HG02973 (cell line): ENCODE data around the gene SKI.

ENCODE experiments used
- ATAC-seq: cut with Tn5 transposase; IDR thresholded peaks from one replicate; pipeline ENCODE4 v1.9.1; 2021; ENCODE audit warnings: moderate library complexity; ENCODE audit not compliant: unreplicated experiment

Gene SKI

DNA sequence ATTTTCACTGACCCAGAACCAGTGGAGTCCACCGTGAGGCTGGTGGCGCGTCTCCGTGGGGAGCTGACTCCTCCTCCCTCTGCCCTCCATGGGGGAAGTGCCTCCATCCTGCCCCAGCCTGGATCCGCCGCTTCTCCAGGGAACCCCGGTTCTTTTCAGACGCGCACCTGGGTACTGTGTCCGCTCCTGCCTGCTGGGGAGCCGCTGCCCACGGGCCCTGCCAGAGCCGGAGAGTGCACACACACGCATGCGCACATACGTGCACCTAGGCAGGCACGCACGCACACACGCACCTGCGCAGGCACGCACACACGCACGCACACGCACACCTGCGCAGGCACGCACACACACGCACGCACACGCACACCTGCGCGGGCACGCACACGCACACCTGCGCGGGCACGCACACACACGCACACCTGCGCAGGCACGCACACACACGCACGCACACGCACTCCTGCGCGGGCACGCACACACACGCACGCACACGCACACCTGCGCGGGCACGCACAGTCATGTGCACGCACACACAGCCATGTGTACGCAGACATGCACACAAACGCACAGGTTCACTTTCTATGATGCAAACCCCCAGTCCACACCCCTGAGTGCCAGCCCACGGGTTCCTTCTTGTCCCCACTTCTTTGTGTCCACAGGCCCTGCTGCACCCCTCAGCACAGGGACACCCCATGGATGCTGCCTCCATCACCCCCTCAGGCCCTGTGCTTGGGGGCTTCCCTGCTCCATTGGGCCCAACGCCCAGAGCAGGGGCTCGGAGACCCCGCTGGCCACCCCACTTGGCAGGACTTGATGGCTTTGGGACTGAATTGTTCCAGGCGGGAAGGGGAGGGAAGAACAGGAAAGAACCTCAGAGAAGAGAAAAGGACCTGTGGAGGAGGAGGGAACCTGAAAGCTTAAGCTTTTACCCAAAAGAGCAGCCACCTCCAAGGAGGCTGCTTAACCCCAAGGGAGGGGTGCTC lies 120.5 kb downstream of the SKI start:
- no peak for ATAC-seq

DNA sequence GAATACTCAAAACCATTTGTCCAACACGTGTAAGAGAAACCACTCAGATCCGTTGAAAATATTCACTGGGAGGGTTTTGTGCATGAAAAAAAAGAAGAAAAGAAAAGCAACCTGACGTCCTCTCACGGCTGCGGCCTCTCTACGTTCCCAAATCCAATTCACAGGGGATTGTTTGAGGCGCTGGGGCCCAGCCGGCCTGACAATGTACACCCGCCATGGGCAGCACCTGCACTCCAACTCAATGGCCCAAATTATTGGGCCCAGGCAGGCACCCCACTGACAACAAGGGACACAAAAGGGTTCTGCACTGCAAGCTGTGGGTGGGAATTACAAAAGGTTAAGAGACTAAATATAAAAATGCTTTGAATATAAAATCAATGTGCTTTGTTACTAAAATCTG lies 121.7 kb downstream of the SKI start:
- no peak for ATAC-seq

DNA sequence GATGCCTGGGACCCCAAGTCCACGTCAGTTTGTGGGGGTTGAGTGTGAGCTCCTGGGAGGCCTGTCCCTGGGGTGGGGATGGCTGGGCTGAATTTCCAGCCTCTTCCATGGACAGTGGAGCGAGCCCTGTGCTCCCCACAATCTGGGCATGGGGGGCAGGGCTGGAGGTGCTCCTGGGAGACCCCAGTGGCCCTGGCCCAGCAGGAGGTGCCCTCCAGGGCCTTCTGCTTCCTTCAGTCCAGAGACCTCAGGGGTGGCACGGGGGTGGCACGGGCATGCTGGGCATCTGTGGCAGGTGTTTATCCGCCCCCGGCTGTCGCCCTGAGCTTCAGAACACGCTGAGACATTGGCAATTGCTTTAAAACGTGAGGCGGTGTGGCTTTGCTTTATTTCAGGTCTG lies 122.4 kb downstream of the SKI start:
- no peak for ATAC-seq

DNA sequence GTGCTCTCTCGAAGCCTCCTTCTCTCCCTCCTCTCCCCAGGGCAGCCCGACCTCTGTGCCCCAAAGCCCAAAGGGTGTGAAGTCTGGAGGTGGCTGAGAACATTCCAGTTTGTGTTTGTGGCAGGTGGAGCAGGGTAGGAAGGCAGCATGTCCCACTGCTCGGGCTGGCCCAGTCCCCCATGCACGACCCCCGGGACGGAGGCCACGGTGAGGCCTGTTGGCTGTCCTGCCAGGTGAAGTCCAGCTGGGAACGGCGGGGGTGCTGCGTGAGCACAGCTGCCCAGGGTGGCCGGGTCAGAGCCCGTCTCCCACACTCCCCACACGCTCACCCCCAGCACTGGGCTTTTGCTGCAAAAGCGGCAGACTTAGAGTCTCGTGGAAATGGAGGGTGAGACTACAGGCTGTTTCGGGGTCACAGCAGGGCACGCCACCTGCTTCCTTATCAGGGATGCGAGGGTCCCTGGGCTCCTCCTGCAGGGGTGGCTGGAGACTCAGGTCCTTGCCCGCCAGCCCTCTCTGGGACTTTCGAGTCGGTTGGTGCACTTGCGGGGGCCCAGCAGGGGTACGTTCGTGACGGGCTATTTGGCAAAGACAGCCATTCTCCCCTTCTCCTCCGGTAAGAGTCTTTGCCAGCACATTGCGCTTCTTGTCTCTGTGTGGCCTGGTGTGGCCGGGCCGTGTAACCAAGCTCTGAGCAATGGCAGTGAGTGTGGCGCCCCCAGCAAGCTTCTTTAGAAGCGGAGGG lies 123.0 kb downstream of the SKI start:
- no peak for ATAC-seq

DNA sequence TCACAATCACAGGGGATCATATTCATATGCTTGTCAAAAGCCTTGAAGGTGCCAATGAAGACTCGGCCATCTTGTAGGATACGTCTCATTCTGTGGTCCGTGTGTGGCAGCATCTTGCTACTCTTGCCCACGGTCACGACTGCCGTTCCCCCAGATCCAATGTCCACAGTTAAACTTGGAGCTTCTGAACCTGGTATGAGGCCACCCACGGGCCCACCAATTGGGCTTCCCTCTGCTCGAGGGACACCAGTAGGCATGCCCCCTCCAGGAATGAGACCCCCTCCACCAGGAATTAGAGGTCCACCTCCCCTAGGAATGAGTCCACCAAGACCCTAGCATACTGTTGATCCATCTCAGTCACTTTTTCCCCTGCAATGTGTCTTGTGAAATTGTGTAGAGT lies 123.6 kb downstream of the SKI start:
- no peak for ATAC-seq

DNA sequence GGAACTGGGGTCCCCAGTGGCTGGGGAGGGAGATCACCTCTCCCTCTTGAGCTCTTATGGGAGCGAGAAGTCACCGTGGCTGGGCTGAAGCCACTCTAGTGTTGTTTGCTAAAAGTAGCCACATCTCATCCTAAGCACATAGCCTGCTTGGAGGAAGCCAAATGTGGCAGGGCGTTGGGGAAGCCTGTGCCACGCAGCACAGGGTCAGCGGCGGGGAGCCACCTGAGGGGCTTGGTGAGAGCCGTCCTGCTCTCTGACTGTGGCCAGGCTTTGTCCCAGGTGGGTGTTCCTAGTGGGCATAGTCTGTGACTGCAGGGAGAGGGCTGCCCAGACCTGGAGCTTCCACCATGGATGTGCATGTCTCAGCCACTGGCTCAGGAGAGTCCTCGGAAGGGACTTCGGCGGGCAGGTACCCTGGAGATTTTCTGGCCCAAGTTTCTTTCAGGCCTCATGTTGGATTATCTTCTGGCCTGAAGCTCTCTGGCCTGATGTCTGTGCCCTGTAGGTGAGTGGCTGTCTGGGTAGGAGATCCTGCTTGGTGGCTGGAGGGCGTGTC lies 124.3 kb downstream of the SKI start:
- no peak for ATAC-seq

DNA sequence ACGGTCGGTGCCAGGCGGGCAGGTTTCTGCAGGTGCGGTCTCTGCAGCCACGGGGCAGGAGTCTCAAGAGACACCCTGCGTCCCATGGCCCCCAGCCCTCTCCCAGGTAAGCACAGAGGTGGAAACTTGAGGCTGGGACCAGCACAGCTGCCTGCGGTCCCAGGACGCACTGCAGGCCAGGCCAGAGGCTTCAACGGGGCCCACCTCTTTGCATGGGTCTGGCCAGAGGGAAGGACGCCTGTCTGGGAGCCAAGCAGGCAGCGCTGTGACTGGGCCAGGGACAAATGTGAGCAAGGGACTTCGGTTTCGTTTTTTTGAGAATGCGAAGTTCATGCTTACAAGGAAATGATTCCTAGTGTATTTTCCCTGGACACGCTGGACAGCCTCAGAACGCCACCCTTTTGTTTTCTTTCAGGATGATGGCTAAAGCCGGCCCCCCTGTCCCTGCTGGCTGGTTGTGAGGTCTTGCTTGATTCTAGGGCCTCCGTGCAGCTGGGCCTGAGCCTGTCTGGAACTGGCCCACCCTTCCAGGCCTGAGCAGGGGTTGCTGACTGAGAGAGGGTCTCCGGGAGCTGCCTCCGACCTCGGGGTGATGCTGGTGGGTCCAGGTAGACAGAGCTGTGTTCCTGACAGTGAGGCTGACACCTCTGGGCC lies 124.9 kb downstream of the SKI start:
- ATAC-seq, result no peak

DNA sequence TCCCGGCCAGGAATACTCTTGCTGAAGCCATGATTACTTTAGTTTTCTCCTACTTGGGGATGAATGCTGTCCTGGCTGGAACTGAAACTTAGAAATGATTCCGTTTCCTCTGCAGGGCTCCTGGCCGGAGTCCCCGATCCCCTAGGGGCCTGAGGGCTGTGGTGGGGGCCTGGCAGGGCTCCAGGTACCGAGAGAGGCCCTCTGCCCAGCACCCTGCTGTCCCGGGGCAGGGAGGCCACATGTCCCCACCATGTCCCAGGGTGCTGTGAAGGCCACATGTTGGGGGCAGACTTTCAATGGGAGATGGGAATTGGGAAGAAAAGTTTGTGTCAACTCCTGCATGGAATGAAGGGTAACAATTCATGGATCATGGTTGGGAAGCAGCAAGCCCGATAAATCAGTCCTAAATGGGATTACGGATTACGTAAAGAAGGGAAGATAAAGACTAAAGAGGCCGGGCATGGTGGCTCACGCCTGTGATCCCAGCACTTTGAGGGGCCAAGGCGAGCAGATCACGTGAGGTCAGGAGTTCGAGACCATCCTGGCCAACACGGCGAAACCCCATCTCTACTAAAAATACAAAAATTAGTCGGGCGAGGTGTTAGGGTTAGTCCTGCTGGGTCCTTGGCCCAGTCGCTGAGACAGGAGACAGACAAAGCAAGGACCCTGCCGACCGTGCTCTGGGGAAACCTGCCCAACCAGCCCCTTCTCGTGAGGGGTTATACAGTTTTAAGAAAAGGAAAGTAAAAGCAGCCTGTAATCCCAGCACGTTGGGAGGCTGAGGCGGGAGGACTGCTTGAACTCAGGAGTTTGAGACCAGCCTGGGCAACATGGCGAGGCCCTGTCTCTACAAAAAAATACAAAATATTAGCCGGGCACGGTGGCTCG lies 125.7 kb downstream of the SKI start:
- no peak for ATAC-seq

DNA sequence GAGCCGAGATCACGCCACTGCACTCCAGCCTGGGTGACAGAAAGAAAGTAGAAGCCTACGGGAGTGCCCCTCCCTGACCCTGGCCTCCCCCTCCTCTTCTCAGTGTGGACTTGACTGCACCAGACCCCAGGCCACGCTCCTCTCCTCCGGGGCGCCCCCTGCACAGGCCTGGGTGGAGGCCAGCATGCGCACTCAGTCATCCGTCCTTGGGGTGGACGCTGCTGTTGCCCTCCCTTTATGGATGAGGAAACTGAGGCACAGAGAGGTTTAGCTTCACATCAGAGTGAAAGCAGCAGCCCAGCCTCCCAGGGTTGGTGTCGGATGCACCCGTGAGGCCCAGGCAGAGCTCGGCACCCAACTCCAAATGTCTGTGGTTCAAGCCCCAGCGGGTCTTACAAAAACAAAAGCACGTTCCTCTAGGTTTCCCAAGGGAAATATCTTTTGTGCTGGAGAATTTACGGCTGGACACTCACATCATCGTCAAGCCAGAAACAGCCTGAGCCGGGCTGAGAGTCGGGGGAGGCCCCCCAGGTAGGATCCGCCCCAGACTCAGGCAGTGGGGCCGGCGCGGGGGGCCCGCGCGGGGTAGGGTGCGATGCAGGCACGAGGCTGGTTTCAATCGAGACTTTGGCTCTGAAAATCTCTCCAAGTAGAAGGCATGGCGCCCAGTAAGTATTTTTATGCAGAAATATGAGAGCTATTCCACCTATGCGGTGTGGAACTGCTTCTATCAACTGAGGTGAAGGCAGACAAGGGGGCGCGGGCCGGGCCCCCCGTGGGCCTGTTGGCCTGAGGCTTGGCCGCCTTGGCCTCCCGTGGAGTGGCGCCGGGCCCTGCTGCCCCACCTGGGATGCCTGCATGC lies 126.6 kb downstream of the SKI start:
- no peak for ATAC-seq

DNA sequence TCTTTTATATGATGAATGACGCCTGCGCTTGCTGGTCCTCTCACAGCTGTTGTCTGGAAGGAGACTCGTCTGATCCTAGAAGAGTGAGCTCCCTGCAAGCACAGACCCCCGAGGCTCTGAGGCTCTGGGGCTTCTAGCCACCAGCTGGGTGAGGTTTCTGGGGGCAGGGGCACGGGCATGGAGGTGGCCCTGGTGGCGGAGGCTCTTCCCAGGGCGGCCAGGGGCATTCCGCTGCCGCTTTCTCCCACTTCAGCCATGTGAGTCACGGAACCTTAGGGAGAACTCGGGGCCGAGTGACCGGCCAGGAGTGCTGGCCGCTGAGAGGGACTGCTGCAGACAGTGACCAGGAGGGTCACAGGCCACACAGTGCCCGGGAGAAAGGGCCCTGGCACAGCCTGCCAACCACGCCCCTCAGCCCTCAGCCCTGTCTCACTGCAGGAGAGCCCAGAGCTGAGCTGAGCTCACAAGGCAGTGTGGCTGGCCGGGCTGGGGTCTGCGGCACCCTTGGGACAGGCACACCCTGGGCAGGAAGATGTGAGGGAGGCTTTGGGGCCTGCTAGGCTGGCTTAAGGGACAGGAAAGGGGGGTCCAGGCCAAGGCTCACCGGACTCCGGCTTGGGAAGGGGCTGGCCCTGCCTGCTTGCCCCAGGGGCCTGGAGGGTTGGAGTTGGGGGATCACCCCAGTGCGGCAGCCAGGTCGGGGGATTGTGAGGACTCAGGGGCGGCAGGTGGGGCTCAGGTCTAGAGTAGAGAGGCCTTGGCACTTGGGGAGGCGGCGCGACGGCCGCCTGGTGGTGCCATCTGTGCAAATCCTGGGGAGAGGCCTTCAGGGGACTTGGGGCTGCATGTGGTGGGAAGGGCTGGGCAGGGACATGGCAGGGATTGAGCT lies 127.5 kb downstream of the SKI start:
- no peak for ATAC-seq

DNA sequence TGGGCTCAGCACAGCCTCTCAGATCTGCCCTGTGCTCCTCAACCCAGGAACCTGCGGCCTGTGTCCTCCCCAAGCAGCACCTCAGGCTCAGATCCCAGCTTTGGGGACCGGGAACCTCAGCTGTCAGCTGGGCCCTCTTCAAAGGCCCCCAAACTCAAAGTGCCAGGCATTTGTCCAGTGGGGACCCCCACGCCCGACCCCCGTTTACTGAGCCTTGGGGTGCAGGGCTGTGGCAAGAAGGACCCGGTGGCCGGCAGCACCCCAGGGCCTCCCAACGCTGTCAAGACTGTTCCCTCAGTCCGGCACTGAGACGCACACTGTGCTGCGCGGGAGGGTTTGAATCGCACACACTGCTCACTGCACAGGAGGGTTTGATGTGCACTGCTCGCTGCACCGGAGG lies 128.3 kb downstream of the SKI start:
- ATAC-seq, result no peak

DNA sequence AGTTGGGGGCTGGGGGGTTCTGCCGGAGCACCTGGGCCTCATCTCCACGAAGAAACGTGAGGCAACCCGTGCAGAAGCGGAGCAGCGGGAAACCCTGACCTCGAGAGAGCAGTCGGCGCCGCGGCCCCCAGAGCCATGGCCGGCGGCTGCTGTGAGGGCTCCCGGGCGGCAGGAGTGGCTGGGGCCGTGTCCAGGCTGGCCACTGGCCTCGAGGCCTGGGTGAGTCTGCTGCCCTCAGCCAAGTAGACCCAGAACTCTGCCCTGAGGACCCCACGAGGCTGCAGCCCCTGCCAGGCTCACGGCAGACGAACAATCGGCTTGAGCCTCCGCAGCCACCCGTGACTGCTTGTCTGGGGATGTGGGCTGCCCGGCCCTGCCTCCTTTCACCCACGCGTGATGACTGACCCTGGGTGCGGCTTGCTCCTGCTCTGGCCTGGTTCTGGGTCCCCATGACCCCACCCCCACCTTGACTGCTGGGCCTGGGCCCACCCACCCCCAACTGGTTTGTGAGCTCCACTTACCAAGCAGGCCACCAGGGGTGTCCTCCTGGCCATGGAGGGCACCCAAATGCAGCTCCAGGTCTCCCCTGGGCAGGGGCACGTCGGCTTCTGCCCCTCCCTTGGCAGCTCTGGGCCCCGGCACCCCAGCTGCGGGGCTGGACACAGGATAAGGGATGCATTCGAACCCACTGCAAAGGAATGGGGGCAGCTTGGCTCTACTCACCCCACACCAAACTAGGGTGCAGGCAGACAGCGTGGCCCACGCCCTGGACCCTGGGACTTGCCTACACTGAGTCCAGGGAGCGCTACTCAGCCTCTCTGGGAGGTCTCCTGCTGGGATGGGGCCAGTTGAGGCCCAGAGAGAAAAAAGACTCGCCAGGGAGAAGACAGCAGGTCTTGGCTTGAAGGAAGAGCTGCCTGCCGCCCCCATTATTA lies 129.1 kb downstream of the SKI start:
- ATAC-seq, result no peak

DNA sequence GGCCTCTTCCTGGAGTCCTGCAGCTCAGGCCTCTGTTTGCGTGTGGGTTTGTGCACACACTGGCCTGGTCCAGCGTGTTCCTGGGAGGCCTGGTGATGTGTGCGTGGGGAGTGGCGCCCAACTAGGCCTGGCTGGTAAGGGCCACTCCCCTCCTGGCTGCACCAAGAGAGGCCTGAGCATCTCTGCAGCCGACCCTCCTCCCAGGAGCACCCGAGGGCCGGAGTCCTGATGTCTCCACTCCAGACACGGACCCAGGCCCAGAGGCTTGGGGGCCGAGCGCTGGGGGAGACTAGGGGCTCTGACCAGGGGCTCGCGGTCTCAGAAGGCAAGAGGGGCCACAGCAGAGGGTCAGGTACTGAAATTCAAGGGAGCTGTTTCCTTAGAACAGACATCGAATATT lies 130.0 kb downstream of the SKI start:
- no peak for ATAC-seq

DNA sequence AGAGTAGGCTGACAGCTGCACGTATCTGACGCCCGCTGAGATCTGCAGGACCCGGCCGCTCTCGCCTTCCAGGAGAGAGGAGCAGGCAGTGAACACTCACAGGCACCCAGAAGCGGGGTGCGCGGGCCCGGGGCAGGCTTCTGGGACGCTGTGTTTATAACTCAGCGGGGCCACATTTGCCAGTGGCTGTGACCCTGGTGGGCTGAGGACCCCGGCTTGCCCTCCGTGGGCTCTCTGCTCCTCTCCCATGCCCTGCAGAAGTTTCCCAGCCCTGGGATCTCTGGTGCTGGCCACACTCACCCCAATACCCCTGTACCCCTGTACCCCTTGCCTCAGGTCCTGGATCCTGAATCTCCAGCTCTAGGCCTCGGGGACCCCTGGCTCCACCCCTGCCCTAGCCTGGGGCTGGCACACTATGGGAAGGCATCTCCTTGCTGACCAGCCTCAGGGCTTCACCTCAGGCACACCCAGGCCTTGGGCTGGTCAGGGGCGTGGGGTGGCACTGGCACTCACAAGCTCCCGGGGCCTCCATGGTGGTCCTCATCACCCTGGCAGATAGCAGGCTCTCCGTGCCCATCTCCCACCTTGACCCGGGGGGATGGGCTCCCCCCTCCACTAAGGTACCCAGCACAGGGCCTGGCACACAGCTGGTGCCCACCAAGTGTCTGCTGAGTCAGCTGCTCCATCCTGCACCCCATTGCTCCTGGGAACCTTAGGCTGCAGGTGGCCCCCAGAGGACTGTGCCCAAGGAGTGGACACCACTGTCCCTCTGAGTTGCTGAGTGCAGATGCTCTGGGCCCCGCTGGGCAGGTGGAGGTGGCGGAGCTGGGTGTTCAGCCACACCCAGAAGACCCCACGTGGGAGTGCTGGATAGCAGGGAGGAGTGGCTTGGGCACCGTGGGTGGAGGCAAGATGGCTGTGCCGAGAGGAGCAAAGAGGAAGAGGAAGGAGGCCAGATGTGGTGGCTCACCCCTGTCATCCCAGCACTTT lies 130.8 kb downstream of the SKI start:
- ATAC-seq, result no peak
